BE2C (cell line): ENCODE measurements around the gene LILRB3.
A peak's percentile ranks its signal among the peaks of the same experiment; 100 is the strongest.

ENCODE experiments used
- DNase-seq: peaks from one replicate; pipeline ENCODE4 v3.0.0-alpha.2; 2020
- H3K27me3 ChIP-seq: fragments of 250-450 bp; sonication (Bioruptor Pico); 2 replicates; pipeline ENCODE4 v1.5.1; 2020; ENCODE audit warnings: mild to moderate bottlenecking
- H3K36me3 ChIP-seq: fragments of 250-450 bp; sonication (Bioruptor Pico); 2 replicates; pipeline ENCODE4 v1.5.1; 2020; ENCODE audit warnings: mild to moderate bottlenecking
- H3K4me1 ChIP-seq: fragments of 250-450 bp; sonication (Bioruptor Pico); 2 replicates; pipeline ENCODE4 v1.5.1; 2020
- H3K4me3 ChIP-seq: 2 replicates; pipeline ENCODE4 v1.5.1; 2011; ENCODE audit warnings: low read depth, low read length
- H3K9me3 ChIP-seq: fragments of 250-450 bp; sonication (Bioruptor Pico); 2 replicates; pipeline ENCODE4 v1.5.1; 2020
- CTCF ChIP-seq: IDR thresholded peaks from 2 replicates; pipeline ENCODE4 v1.5.1; 2012; ENCODE audit warnings: mild to moderate bottlenecking, low read depth, low read length

LILRB3 gene

GRCh38 chr19:54190503-54191010, 32.2 kb downstream of the LILRB3 start:
- H3K4me1 ChIP-seq, result no peaks in the 10 kb centered on the region
- TF ChIP-seq CTCF, result no peak
- H3K27me3 ChIP-seq, result no peaks in the 10 kb centered on the region
- peak overlapping the region; percentile 78 for H3K4me3 ChIP-seq
- no peaks in the 10 kb centered on the region for H3K9me3 ChIP-seq
- H3K36me3 ChIP-seq, result no peaks in the 10 kb centered on the region
- DNase-seq, result peak; percentile 99

GRCh38 chr19:54189735-54190502, 32.9 kb downstream of the LILRB3 start:
- no peaks in the 10 kb centered on the region for H3K36me3 ChIP-seq
- no peak for TF ChIP-seq CTCF
- H3K9me3 ChIP-seq, result no peaks in the 10 kb centered on the region
- H3K27me3 ChIP-seq, result no peaks in the 10 kb centered on the region
- H3K4me1 ChIP-seq, result no peaks in the 10 kb centered on the region
- H3K4me3 ChIP-seq, result peak overlapping the region; percentile 78
- peak; percentile 100 for DNase-seq

DNA sequence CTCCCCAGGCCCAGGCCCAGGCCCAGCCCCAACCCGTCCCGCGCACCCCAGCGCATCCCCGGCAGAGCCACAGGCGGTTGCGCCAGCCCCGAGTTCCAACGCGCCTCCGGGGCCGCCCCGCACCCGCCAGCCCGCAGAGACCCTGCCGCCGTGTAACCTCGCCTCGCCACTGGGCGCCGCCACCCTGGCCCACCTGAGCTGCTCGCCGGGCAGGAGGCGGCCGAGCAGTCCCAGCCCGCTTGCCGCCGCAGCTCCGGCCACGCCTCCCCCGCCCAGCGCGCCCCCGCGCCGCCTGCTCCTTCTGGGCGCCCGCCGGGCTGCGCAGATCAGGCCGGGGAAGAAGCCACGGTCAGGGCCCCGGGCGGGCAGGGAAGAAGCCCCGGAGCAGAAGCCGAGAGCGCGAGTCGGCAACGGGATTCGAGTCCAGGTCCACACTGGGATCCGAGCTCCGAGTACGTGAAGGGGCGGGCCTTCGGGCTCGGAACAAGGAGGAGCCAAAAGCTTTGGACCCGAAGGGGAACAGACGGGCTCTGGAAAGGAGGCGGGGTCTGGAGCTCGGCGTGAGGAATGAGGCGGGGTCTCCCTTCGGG, 33.6 kb downstream of the LILRB3 start, which contains the start of gene MBOAT7:
MBOAT7 (minus strand) TSS at position 436 of the 590 bp plus-strand sequence. CDS start 1,072 bp downstream, outside the sequence.
- Histone ChIP-seq H3K9me3 (no peaks in the 10 kb centered on the region), H3K36me3 (no peaks in the 10 kb centered on the region), H3K4me1 (no peaks in the 10 kb centered on the region), H3K27me3 (no peaks in the 10 kb centered on the region), H3K4me3 (peak within 1 kb of the TSS; percentile 78)
- no peak; the same call in 1 of the 2 replicates for TF ChIP-seq CTCF
- no peak for DNase-seq

DNA sequence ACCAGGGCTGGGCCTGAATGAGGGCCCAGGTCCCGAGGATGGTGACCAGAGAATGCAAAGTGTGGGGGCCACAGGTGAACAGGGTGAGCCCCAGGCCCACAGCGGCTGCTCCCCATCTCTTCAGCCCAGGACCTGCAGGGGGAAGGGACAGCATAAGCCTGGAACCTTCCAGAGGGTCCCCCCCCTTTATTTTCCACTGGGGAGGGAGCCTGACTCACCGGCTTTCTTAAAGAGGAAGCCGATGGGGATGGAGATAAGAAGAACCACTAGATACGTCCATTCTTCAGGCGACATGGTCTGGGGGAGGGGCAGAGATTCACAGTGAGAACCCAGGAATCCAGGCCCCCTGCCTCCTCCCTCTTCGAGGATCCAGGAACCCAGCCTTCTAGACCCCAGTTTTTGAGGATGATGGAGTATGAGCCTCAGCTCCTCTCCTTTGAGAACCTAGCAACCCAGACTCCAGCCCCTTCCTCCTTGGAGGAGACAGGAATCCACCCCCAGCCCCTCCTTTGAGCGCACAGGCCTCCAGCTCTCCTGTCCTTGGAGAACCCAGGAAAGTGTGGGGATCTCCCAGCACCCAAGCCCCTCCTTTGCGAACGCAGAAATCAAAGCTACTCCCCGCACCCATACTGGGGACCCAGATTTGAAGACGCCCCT, 34.5 kb downstream of the LILRB3 start:
- H3K9me3 ChIP-seq, result no peaks in the 10 kb centered on the region

GRCh38 chr19:54186934-54187381, 35.8 kb downstream of the LILRB3 start:
- H3K36me3 ChIP-seq, result no peaks in the 10 kb centered on the region
- no peaks in the 10 kb centered on the region for H3K9me3 ChIP-seq
- H3K4me1 ChIP-seq, result no peaks in the 10 kb centered on the region
- no peak for TF ChIP-seq CTCF
- no peak overlapping the region for H3K4me3 ChIP-seq
- no peaks in the 10 kb centered on the region for H3K27me3 ChIP-seq
- no peak for DNase-seq

More for the DNA sequence above, 34.5 kb downstream of the LILRB3 start:
- Histone ChIP-seq H3K4me1 (no peaks in the 10 kb centered on the region), H3K4me3 (peak overlapping the region; percentile 63), H3K36me3 (no peaks in the 10 kb centered on the region), H3K27me3 (no peaks in the 10 kb centered on the region)
- DNase-seq, result no peak
- no peak for TF ChIP-seq CTCF
